Stimulated activated CD8-positive, alpha-beta memory T cell treated with anti-CD3 and anti-CD28 coated beads, Interleukin-4, amount 100 ng/mL, for 48 hours (primary cell): ENCODE data around the gene ALCAM.

Source experiments
- DNase-seq: peaks from one replicate; pipeline ENCODE4 v3.0.0-alpha.2; 2020

ALCAM gene

DNA sequence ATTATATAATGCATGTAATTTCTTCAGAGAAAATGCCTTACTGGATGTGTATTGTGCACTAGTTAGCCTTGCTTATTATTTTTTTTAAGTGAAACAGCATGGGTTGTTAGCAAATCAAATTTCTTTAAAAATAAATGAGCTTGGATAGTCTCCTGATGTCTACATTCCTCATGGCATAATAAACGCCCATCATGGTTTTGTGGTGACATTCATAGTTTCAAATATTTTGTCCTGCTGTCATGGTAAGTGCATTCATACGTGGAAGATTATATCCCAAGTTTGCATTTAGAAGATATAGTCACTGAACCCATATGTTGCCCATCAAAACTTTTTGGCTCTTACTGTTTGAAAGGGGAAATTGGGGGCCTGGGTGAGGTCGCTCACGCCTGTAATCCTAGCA lies 130.7 kb downstream of the ALCAM start:
- DNase-seq = no peak

DNA sequence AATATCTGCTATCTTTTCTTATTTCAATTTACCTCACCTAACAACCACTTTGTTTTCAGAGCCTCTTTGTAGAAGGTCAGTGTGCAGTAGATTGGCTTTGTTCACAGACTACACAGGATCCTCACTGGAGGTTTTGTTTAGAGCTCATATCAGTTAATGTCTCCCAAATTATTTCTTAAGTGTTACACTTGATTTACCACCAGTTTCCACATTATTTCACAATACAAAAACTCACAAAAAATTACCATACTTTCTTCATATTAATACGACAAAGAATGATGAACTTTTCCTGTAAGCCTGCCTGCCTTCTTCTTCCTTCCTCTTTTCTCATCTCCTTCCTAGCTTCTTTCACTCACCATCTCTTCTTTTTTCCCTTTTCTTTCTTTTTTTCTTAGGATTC lies 133.3 kb downstream of the ALCAM start:
- DNase-seq = no peak

DNA sequence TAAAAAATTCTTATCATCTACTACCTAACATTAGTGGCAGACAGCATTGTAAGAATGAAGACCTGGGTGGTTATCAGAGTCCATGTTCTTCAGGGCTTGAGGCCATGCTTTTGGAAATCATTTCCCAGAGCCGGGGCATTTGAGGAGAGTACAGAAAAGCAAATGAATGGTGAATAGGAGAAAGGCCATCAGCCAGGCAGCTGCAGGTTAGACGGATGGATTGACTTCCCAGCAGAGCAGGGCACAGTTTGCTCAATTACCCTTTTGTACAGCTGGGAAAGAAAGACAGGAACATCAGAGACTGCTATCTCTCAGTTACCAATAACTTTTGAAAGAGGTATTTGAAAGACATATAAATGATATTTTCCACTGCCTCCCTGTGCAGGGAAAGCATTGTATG lies 135.6 kb downstream of the ALCAM start:
- DNase-seq = no peak

DNA sequence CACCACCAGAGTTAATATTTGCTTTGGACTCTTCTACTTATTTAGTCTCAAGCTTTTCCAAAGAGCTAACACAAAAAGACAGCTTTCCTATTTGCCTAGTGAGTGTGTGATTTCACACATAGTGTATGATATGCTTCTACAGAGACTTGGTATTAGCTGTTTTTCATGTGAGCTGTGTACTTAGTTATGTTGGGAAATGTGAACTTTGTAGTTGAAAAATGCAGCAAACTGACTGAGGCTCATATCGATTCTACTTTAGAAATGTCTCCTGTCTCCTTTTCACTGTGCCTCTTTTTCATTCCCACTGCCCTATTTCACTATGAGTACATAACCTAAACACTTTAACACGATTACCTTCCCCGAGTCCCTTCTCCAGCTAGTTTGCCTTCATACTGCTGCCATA lies 136.5 kb downstream of the ALCAM start:
- no peak for DNase-seq

DNA sequence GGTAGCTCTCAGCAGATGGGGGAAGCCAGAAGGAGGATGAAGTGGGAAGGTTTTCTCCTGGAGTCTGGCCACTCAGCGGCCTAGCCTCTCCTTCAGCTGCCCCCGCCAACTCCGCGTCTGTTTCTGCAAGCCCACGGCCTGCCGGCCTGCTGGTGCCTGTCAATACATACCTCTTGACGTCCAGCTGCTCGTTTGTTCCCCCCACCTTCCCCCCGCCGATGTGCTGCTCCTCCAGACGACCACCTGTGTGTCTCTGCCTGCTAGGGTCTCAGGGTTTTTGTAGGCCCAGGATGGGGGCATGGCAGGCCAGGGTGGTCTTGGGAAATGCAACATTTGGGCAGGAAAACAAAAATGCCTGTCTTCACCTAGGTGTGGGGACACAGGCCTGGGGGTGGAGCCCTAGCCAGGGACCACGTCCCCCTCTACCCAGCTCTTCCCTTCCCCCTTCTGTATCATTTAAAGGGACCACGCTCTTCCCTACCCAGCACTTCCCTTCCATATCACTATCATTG lies 137.8 kb downstream of the ALCAM start:
- no peak for DNase-seq

DNA sequence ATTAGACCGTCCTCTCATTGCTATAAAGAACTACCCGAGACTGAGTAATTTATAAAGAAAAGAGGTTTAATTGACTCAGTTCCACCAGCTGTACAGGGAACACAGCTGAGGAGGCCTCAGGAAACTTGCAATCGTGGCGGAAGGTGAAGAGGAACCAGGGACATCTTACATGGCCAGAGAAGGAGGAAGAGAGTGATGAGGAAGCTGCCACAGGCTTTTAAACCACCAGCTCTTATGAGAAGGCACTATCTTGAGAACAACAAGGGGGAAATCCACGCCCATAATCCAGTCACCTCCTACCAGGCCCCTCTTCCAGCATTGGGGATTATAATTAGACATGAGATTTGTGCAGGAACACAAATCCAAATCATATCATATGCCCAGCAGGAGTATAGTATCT lies 138.5 kb downstream of the ALCAM start:
- DNase-seq = no peak

DNA sequence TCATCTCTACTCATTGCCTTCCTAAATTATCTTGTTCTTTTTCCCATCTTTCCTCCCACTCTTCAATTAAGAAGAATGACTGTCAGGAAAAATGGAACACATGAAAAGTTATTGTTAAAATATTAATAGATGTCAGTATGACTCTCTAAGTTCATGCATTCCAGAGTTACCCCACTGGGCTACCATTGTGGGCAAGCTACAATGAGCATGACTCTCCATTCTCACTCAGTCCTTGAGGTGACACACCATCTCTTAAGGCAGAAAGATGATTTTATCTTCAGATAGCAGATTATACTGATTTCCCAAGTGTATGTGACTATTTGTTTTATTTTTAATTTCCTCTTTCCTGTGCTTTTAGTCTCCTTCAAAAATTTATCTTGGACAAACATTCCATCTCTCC lies 144.3 kb downstream of the ALCAM start:
- no peak for DNase-seq

DNA sequence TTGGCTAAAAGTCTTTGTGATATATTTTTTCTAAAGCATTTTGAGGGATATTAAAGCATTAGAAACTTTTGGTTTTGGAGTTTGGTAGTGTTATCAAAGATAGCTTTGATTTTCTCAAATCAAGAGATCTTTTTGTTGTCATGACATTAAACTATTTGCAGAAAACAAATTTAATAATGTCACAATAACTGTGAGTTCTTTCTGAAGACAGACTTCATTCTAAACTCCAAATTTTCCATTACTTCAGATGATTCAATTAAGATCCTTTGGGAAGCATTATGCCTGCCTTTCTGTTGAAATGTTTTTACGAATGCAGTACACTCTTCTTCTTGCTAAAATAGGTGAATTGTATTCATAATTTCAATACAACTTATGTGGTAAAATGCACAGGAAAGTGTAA lies 145.4 kb downstream of the ALCAM start:
- no peak for DNase-seq

DNA sequence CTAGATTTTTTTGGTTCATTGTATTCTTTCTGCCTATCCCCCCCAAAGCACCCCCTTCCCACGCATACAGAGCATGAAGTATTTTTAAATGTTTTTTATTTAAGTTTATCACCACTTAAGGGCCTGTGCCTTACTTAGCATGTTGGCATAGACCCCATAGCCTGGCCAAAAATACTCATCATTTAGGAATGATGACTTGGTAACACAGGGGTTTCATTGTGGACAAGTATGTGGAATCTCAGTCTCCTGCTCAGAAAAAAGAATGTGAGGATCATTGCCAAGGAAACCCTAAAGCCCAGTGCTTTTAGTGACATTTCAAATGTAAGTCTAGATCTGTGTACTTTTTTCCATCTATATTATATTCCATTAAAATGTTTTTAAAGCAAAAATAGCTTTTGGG lies 146.3 kb downstream of the ALCAM start:
- DNase-seq = no peak

DNA sequence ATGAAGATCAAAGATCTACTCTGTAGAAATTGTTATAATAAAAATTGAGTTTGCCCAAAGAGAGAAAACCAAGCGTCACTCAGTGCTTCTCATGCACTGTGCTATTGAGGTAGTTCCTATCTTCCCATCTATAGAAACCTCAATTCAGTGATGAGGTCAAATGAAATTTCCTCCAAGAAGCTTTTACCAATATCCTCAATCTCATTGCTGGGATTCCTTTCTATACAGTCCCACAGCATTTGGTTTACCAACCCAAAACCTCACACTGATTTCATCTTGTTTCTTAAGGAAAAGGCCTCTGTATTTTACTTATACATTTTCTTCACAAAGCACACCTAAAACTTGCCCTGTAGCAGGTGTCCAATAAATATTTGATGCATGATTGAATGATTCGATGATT lies 147.2 kb downstream of the ALCAM start:
- DNase-seq = no peak

DNA sequence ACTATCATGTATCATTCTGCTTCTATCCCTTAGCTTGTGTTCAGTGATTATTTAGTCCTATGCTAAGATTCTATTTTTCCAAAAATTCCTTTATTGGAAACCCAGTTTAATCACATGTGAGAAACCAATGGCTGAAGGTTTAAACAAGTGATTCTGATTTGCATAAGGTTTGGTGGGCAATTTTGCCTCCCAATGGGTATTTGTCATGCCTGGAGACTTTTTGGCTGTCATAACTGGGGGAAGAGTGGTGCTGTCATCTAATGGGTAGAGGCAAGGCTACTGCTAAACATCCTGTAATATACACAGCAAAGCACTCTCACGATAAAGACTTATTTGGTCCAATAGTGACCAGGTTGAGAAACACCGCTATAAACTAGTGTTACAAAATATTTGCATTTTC lies 148.7 kb downstream of the ALCAM start:
- no peak for DNase-seq

DNA sequence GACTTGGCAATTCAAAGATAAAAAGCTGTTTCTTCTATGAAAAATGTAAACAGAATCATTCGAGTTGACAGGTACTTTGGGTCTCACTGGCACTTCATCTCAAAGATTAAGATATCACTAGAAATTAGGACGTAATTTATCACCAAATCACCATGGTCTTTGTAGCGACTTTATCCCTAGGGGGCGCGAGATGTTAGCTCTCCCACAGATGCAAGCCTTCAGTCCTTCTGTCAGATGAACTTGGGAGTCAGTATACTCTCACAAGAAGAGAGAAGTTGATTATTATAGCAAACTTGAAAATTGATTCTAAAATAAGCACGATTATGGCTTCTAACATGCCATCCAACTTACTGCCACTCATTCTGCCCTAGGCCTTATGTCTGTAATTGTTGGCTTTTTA lies 150.3 kb downstream of the ALCAM start:
- DNase-seq = no peak

DNA sequence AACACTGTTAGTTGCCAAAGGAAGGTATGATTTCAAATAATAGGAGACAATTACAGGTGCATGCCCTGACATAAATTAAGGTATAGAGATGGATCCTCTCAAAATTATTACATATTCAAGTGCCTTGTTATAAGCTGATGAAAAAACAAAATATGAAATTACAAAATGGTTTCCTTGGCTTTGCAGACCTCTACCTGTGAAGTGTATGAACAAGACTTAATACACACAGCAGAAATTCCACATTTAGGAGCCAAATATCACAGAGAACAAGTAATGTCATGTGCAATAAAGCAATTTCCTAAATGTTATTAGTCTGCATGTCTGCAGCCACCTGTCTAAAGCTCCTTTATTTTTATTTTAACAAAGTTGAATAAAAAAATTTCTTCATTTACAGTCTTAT lies 151.5 kb downstream of the ALCAM start:
- no peak for DNase-seq

DNA sequence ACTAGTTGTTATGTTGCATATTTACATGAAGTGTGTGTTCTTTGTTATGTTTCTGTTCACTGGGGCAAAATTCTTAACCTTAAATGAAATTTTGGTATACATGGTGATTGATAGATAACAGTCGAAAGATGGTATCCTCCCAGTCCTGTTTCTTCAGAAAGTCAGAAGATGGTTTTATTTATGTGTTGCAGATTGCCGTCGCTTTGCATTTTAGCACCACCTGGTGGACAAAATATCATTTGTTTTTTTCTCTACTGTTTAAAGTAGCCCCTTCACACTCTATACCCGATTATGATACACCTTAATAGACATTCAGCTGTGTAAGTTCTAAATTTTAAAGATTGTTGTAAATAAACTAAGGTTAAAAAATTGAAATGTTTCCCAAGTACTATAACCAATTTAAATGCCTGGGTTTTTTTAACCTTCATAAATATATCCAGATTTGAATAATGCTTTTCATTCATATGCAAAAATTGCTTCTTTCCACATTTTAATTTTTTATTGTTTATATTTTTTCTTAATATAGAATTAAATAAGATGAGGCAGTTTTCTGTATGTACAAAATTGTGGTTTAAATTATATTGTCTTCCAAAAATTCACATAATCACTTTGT lies 152.2 kb downstream of the ALCAM start:
- no peak for DNase-seq

DNA sequence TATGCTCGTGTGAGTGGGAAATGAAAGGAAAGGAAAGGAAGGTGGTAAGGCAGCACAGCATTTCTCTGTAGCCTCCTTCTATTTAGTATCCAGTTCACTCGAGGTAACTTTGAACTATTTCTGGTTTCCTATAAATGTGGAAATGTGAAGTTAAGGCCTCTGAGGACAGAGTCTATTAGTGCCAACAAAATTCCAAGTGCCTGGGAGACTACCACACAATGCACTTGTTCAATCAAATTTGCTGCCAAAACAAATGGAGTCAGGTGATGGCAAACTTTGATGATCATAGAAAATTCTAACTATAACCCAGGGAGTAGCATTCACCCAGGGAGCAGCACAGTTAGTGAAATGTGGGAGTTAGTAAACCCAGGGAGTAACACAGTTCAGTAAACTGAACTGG lies 155.1 kb downstream of the ALCAM start:
- DNase-seq = no peak

DNA sequence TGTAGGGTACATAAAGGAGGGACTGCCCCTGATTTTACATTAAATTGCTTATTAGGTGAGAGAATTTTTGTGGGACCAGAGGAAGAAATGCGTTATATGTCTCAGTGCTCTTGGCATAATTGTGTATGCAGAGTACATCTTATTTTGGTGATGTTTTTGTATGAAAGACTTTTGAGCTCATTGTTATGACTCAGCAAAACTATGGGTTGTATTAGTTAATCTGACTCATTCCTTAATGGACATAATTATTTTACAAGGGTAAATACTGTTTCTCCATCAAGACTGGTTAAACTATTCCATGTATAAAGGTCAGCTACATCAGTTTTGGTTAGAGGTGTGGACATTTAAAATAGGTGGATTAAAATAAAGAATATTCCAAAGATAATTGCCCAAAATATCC lies 156.8 kb downstream of the ALCAM start:
- no peak for DNase-seq

DNA sequence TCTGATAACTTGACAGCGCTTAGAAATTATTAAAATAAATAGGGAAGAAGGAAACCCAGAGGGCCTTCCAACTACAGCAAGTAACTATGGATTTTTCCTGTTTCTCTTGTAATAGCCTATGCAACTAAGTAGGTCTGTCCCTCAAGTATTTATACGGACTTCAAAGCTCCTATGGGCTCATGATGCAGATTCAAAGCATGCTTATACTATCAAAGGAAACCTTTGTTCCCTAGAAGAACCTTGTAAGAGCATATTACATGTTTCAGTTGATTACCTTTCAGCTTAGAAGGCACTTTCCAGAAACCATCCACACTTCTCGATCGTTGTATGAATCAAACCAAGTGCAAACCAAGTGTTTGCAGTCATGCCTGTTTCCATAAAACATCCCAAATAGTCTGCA lies 158.8 kb downstream of the ALCAM start:
- DNase-seq = no peak

DNA sequence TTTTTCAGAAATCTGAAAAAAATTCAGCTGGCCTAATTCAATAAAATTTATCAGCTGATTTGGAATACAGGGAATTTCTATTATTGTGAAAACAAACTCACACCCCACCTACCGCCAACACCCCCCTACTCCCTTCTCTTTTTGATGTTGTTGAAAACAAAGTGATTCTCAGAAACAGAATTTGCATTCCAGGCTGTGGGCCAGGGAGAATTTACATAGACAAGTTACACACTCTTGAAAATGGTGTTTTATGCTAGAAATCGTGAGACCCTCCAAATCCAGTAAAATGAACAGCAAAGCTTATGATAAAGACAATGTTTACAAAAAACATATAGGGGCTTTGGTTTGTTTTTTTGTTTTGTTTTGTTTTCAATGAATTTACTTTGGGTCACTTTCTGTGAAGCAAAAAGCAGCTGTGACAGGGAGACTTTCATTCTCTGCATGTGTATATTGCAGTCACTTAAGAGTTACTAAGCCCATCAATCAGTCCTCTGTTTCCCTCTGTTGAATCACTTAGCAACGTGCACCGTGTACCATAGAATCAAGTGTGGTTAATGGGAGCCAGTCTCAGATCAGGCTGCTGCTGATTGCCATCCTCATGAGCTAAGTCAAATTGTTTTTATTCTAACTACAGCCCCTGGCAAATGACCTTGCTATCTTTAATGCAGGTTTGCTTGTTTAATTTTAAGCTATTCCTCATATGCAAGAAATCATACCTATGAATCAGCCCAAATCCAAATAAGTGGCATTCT lies 159.8 kb downstream of the ALCAM start:
- DNase-seq = no peak

DNA sequence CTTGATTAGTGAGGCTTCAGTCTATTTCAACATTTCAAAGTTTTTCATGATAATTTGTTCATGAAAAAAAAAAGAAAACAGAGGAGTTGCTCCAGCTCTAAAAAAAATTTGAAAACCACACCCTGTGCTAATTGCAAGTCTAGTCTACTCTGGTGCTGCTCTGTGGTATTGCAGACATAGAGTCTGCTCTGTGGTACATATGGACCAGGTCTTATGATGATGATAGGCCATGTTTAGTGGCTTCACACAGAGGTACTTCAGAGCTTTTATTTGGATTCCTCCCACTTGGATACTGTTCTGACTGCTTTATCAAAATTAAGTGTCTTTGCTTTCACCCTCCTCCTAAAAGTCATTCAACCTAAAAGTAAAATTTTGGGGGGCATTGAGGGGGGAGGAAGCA lies 160.8 kb downstream of the ALCAM start:
- DNase-seq = no peak

DNA sequence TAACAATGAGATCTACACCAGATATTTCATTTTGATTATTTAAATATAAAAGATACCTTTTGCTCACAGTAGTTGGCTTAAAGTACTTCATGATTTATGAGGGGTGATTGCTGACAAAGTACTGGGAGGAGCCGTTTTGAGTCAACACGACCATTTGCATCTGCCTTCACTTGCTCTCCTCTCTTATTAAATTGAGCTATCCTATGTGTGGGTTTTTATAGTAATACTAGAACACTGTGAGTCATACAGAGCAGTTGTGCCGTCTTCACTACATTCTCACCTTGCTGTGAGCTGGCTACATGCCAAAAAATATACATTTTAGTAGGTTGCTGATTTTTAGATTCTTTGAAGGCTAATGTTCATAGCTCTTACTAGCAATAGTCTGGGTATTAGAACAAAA lies 161.2 kb downstream of the ALCAM start:
- DNase-seq = no peak

DNA sequence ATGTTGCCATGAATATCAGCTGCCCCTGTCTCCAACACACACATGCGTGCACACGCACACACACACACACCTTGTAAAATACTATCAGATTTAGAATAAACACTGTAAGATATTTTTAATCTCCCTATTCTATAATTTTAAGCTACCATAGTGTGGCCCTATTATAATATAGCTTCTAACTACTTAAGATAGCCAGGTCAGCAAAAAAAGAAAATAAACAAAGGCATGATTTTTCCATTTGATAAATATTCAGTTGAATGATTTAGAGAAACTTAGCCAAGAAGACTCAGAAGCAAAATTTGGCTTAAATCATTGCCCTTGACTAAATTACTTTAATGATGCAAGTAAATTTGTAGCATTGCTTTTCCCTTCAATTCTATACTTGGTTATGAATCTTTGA lies 162.2 kb downstream of the ALCAM start:
- no peak for DNase-seq

DNA sequence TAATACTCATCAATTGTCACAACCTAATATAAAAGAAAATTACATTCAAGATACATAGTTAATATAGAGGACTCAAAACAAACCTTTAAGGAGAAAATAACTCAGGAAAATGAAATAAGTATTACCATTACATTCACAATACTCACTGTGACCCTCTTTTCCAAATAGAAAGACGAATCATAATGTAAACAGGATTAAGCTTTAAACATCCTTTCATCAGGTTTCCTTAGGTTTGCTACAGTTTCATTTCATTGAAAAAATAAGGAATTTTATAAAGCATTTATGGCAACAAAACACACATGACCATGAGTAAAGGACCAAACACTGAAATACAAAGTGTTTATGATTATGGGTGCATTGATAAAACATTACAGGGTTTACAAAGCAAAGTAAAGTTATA lies 162.7 kb downstream of the ALCAM start:
- no peak for DNase-seq

DNA sequence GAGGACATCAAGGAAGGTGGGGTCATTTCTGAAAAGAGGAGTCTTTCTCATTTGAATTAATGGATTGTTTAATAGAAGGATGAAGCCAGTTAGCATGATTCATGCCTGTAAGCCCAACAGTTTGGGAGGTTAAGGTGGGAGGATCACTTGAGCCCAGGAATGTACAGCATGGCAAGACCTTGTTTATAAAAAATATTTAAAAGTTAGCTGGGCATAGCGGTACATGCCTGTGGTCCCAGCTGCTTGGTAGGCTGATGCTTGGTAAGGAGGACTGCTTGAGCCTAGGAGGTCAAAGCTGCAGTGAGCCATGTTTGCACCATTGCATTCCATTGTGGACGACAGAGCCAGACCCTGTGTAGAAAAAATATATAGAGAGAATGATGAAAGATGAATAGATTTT lies 165.5 kb downstream of the ALCAM start:
- DNase-seq = no peak

DNA sequence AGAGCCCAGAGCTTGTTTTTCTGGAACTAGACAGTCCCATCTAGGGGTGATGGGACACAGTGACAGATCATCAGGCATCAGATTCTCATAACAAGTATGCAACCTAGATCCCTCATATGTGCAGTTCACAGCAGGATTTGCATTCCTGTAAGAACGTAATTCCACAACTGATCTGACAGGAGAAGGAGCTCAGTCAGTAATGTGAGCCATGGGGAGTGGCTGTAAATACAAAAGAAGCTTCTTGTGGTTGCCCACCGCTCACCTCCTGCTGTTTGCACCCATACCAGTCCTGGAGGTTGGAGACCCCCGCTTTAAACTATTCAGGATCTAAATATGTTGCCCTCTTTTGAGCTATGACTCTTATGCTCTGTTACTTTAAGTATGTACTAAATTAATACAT lies 167.3 kb downstream of the ALCAM start:
- DNase-seq = no peak

DNA sequence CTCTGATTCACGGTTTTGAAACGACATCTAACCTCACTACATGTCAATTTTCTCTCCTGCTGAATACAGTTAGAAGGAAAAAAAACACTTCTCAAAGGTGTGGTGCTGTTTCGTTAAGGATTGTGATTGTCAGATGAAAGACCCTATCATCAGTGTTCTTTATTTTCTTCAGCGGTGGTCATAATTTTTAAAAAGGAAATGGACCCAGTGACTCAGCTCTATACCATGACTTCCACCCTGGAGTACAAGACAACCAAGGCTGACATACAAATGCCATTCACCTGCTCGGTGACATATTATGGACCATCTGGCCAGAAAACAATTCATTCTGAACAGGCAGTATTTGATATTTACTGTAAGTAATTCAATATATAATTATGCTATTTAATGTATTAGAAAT lies 167.8 kb downstream of the ALCAM start:
- no peak for DNase-seq
